Stimulated activated CD8-positive, alpha-beta memory T cell treated with anti-CD3 and anti-CD28 coated beads, Interleukin-12 subunit alpha, Interleukin-12 subunit beta, amount 100 ng/mL, for 24 hours (primary cell): ENCODE results near the gene TRAK1.
"Not testable (repeated sequence)": the region's sequence is repeated elsewhere in the genome, so short reads cannot be mapped to it uniquely, and the experiment has no call there.

Experiments used
- DNase-seq: peaks from one replicate; pipeline ENCODE4 v3.0.0-alpha.2; 2020; ENCODE audit errors: extremely low read depth

The TRAK1 gene

DNA sequence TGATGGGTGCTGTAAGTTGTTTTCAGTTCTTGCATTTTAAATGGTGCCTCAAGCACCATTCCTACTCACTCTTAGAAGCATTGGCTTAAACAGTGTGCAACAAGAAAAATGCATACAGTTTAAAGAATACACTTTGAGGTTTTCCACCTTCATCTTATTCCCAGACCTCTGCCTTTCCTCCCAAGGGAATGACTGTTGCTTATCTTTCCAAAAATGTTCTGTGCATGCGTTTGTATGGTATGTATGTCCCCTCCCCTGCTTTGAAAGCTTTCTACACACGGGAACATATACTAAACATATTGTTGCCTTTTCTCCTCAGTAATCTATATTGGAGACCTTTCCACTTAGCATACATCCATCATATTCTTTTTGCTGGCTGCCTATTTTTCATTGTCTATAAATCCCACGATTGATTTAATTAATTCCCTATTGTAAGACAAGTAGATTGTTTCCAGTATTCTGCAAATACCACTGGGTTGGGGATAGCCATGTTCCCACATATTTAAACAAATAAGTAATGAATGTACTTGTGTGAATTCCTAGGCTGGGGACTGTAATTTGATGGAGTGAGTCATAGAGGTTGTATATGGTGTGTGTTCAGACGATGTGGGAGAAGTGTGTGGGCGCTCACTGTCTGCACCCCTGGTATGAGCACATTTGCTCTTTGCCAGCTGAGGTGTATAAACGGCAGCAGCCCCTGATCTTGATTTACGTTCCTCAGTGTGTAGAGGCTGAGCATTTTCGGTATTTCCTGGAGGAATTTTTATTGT is 5.8 kb downstream of the TRAK1 start:
- DNase-seq: no peak

DNA sequence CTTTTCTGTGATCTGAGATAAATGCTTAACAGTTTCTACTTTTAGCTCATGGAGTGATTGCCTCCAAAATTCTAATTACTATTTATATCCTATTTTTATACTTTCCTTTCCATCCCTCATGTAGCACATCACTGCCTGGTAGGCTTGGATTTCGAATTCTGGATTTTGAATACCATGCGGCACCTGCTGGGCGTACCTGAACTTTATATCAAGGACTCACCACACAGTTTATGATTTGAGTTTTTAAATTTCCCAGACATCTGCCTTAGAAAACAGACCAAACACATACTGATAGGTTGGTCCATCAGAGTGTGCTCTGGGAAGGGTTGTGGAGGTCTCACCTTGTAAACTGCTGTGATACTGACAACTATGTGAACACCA is 6.4 kb downstream of the TRAK1 start:
- DNase-seq: no peak

- DNase-seq: no peak
Observed at GRCh38 chr3:42098171-42098570, 7.0 kb downstream of the TRAK1 start.

GRCh38 chr3:42099020-42099765 is 8.0 kb downstream of the TRAK1 start:
- no peak for DNase-seq

GRCh38 chr3:42101048-42101447 is 9.9 kb downstream of the TRAK1 start:
- DNase-seq: no peak

GRCh38 chr3:42101481-42101880 is 10.3 kb downstream of the TRAK1 start:
- no peak for DNase-seq

DNA sequence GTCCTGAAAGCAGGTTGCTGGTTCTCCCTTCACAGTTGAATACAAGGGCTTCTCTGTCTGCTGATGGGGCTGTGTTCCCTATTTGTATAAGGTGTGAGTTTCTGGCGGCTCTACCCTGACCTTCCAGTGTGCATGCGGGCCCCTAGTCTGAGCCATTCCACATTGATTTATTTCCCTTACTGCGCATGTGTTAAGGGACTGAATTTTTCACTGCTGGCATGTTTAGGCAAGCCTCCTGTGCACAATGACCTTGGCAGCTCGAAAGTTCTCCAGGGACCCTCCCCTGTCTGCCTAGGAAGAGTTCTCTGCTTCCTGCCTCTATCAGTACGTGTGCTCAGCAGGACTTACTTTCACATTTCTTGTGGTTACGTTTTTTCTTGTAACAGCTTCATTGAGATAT is 11.4 kb downstream of the TRAK1 start:
- DNase-seq: no peak

- DNase-seq: not testable (repeated sequence)
Observed at GRCh38 chr3:42103921-42104665, 12.9 kb downstream of the TRAK1 start.

DNA sequence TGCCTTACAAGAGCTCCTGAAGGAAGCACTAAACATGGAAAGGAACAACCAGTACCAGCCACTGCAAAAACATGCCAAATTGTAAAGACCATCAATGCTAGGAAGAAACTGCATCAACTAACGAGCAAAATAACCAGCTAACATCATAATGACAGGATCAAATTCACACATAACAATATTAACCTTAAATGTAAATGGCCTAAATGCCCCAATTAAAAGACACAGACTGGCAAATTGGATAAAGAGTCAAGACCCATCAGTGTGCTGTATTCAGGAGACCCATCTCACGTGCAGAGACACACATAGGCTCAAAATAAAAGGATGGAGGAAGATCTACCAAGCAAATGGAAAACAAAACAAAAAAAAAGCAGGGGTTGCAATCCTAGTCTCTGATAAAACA is 14.8 kb downstream of the TRAK1 start:
- DNase-seq: not testable (repeated sequence)

- no peak for DNase-seq
Observed at GRCh38 chr3:42106646-42107045, 15.5 kb downstream of the TRAK1 start.

DNA sequence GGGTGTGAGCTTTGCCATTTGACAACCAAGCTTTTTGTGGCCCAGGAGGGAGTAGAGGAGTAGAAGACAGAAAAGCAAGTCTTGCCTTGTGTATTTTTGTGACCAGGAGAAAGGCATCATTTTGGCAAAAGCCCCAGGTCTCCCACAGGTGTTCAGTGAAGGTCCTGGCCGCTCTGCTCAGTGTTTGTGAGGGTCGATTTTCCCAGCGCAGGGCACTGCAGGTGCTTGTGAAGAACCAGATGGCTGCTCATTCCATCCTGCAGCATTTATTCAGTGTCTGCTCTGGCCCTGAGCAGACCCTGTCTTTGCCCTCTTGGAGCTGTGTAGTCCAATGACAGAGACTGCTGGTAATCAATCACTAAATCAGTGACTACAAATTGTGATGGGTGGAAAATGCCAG is 19.5 kb downstream of the TRAK1 start:
- no peak for DNase-seq

GRCh38 chr3:42114130-42114725 is 23.1 kb downstream of the TRAK1 start:
- no peak for DNase-seq

DNA sequence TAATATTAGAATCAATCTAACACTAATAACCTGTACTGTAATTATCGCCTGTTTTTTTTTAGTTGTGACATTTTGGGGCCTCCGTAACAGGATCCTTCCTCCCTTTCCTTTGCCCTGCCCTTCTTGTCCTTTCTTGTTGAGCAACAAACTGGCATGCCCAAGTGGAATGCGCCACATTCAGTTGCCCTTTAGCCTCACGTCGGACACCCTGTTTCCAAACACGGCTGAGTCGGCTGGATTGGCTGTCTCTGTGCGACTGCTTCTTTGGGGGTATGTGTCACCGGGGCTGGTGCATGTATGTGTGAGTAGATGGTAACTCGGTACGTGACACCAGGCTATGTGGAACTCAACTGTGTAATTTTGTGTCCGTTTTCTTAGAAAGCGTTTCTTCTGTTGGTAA is 24.1 kb downstream of the TRAK1 start:
- DNase-seq: no peak

DNA sequence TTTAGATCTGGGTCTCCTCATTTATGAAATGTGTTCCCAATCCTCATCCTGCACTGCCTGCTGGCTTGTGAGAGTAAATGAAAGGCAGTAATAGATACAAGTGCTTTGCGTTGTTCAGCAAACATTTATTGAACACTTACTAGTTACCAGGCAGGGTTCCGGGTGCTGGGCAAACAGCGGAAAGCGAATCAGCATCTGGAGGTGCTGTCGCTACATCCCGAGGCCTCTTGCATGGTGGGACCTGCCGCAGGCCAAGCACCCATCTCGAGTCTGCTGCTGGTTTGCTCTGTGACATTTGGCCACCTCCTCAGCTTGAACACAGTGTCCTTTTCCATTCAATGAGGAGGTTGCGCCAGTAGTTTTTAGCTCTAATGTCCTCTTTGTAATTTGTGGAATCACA is 24.8 kb downstream of the TRAK1 start:
- no peak for DNase-seq

DNA sequence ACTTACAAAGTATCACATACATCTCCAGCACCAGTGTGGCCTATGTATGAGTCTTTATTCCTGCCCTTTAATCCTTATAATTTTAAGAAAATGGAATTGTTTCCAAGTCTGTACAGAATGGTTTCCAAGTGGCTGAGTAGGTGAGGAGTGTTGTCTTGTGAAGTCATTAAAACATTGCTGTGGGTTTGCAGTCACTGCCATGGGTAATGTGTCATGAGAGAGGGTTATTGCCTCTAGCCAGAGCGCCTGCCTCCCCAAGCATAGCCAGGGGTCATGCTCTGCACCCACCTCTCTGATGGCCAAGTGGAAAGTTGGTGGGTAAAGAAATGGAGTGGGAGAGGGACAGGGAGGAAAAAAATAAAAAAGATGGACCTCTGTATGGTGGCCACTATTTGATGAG is 25.3 kb downstream of the TRAK1 start:
- DNase-seq: no peak

GRCh38 chr3:42117175-42118008 is 26.2 kb downstream of the TRAK1 start:
- DNase-seq: no peak

DNA sequence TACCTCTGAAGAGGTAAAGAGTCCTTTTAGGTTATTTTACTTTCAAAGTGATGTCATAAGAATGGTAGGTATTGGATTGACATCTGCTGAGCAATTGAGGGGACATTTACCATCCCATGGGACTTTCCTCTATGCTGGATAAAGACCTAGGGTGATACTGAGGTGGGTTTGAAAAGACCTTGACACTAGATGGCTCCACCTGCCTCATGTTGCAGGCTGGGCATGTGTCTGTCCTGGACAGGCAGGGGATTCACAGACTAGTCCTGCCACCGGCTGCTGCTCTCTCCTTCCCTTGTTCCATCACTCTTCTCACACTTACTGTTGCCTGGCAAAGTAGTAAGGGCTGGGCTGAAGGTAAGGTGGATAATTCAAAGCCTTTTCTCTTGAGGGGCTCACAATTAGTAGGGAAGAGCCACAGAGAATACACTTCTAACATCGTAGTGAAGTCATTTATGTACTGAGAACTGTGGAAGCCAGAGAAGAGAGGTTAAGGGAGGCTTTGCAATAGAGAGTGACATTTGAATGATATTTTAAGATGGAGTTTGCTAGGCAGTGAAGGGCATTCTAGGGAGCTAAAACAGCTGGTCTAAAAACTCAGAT is 27.7 kb downstream of the TRAK1 start:
- DNase-seq: no peak

- no peak for DNase-seq
Observed at GRCh38 chr3:42119561-42120355, 28.6 kb downstream of the TRAK1 start.

DNA sequence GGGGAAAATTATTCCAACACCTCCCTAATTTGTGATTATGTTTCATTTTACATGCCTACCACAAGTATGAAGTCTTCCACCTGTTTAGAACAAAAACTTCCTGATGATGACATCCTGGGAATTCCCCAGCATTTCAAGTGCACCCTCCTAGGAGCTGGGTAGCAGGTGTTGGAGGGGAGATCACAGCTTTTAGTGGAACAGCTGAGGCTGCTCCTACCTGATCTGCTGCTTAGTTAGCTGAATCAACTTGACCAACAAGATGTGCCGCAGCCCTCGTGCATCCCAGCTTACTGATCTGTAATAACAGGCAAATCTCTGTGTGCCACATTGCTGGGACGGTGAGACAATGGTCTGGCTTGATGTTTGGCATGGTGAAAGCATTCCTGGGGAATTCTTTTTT is 29.7 kb downstream of the TRAK1 start:
- DNase-seq: no peak
